Nephron progenitor cell (in vitro differentiated cells): ENCODE measurements around the gene CEPT1.

Experiments used
- DNase-seq: peaks from one replicate; pipeline ENCODE4 v3.0.0; 2021
- H3K27ac Mint-ChIP-seq: 2 replicates; pipeline ENCODE4 v1.8.0; 2021; ENCODE audit warnings: mild to moderate bottlenecking, moderate library complexity, mixed read lengths
- H3K27me3 Mint-ChIP-seq: 2 replicates; pipeline ENCODE4 v1.8.0; 2021; ENCODE audit warnings: mild to moderate bottlenecking, low read depth, mixed read lengths; ENCODE audit not compliant: poor library complexity
- H3K36me3 Mint-ChIP-seq: 2 replicates; pipeline ENCODE4 v1.8.0; 2021; ENCODE audit warnings: low read depth, mixed read lengths
- H3K4me1 Mint-ChIP-seq: 2 replicates; pipeline ENCODE4 v1.8.0; 2021; ENCODE audit warnings: mixed read lengths
- H3K4me3 Mint-ChIP-seq: 2 replicates; pipeline ENCODE4 v1.8.0; 2021; ENCODE audit warnings: mild to moderate bottlenecking, moderate library complexity, mixed read lengths
- H3K9me3 Mint-ChIP-seq: 2 replicates; pipeline ENCODE4 v1.8.0; 2021; ENCODE audit warnings: mild to moderate bottlenecking, moderate library complexity, mixed read lengths
- CTCF ChIP-seq: fragments of 200-600 bp; sonication (generic); IDR thresholded peaks from 2 replicates; pipeline ENCODE4 v1.5.0; 2021; ENCODE audit warnings: antibody characterized with exemption

The CEPT1 gene

GRCh38 chr1:111179968-111180533 lies 40.0 kb downstream of the CEPT1 start:
- TF ChIP-seq CTCF, result no peak
- no peaks in the 10 kb centered on the region for H3K9me3 Mint-ChIP-seq
- H3K36me3 Mint-ChIP-seq, result peaks cover 64% of the 10 kb centered on the region
- no peaks in the 10 kb centered on the region for H3K27me3 Mint-ChIP-seq
- H3K4me3 Mint-ChIP-seq, result no peak overlapping the region
- H3K27ac Mint-ChIP-seq, result no peak overlapping the region
- H3K4me1 Mint-ChIP-seq, result peaks cover 5% of the 10 kb centered on the region
- DNase-seq, result no peak

GRCh38 chr1:111182052-111182451 lies 42.0 kb downstream of the CEPT1 start:
- Mint-ChIP-seq H3K27ac (no peak overlapping the region), H3K36me3 (peaks cover 61% of the 10 kb centered on the region), H3K27me3 (no peaks in the 10 kb centered on the region), H3K4me3 (no peak overlapping the region), H3K9me3 (no peaks in the 10 kb centered on the region), H3K4me1 (peaks cover 2% of the 10 kb centered on the region)
- no peak for TF ChIP-seq CTCF
- no peak for DNase-seq

GRCh38 chr1:111183308-111184069 lies 43.5 kb downstream of the CEPT1 start:
- no peaks in the 10 kb centered on the region for H3K27me3 Mint-ChIP-seq
- peaks cover 64% of the 10 kb centered on the region for H3K36me3 Mint-ChIP-seq
- no peak for TF ChIP-seq CTCF
- no peak for DNase-seq
- no peak overlapping the region for H3K27ac Mint-ChIP-seq
- no peaks in the 10 kb centered on the region for H3K9me3 Mint-ChIP-seq
- H3K4me1 Mint-ChIP-seq, result no peaks in the 10 kb centered on the region
- H3K4me3 Mint-ChIP-seq, result no peak overlapping the region

GRCh38 chr1:111184663-111185062 lies 44.6 kb downstream of the CEPT1 start:
- Mint-ChIP-seq H3K27ac (no peak overlapping the region), H3K27me3 (no peaks in the 10 kb centered on the region), H3K36me3 (peaks cover 67% of the 10 kb centered on the region), H3K4me1 (no peaks in the 10 kb centered on the region), H3K4me3 (no peak overlapping the region), H3K9me3 (no peaks in the 10 kb centered on the region)
- DNase-seq, result no peak
- TF ChIP-seq CTCF, result no peak

- Mint-ChIP-seq H3K27me3 (peaks cover 1% of the 10 kb centered on the region), H3K4me3 (no peak overlapping the region), H3K9me3 (no peaks in the 10 kb centered on the region), H3K27ac (no peak overlapping the region), H3K4me1 (peaks cover 5% of the 10 kb centered on the region), H3K36me3 (peaks cover 36% of the 10 kb centered on the region)
- TF ChIP-seq CTCF, result no peak
- no peak for DNase-seq
Observed at GRCh38 chr1:111190931-111191451, 51.0 kb downstream of the CEPT1 start.
